ENCODE results near the gene LHFPL2. TPM values are rescaled to one million over a fixed set of nuclear protein-coding genes. Genes with fewer than 3 reads are reported as not detected.

LHFPL2 gene
- total and polyA plus RNA-seq, 9 of the 15 experiments (the other 6 are each of a cell fraction or from before 2014, with no cell fraction given): 1.0 to 6.6 (median 4.6) TPM

DNA sequence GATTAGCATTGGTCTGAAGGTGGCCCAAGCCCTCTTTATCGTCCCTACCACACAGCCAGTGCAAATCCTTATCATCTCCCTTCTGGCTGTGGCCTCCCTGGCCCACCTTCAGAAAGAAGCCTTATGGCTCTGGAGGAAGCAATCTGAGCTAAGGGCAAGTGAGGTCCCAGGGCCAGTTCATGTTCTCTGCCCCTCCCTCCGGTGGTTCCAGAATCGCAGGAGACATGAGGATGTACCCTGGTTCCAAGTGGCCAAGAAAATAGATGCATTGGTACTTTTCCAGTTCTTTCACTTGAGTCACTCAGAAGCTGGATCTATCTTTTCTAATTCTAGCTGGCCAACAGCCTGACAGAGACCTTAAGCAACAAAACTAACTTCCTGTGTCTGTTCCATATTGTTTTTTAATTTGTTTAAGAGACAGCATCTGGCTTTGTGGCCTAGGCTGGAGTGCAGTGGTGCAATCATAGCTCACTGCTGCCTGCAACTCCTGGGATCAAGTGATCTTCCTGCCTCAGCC lies 60.7 kb downstream of the LHFPL2 start (continued):
- TF ChIP-seq, protein P1, sequence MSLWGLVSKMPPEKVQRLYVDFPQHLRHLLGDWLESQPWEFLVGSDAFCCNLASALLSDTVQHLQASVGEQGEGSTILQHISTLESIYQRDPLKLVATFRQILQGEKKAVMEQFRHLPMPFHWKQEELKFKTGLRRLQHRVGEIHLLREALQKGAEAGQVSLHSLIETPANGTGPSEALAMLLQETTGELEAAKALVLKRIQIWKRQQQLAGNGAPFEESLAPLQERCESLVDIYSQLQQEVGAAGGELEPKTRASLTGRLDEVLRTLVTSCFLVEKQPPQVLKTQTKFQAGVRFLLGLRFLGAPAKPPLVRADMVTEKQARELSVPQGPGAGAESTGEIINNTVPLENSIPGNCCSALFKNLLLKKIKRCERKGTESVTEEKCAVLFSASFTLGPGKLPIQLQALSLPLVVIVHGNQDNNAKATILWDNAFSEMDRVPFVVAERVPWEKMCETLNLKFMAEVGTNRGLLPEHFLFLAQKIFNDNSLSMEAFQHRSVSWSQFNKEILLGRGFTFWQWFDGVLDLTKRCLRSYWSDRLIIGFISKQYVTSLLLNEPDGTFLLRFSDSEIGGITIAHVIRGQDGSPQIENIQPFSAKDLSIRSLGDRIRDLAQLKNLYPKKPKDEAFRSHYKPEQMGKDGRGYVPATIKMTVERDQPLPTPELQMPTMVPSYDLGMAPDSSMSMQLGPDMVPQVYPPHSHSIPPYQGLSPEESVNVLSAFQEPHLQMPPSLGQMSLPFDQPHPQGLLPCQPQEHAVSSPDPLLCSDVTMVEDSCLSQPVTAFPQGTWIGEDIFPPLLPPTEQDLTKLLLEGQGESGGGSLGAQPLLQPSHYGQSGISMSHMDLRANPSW (CRISPR knock-in tag; IDR thresholded peaks at IDR 0.05): no peak
- TF ChIP-seq TAF9B (IDR thresholded peaks at IDR 0.05; ENCODE audit: partially characterized antibody) (no peak), NCOA1 (IDR thresholded peaks at IDR 0.05; ENCODE audit: low read depth) (peak; percentile 93), ZFP36 (IDR thresholded peaks at IDR 0.05; ENCODE audit: low read depth, low read length, partially characterized antibody) (peak; percentile 10), ZNF175 (CRISPR knock-in tag; IDR thresholded peaks at IDR 0.05; ENCODE audit: low read depth) (peak; percentile 84; the same call in 1 of the 2 replicates), HDAC3 (IDR thresholded peaks at IDR 0.05; ENCODE audit: borderline replicate concordance, partially characterized antibody) (peak; percentile 94), SAFB (IDR thresholded peaks at IDR 0.05; ENCODE audit: borderline replicate concordance, low read depth, low read length) (no peak), RNF2 (IDR thresholded peaks at IDR 0.05) (peak; percentile 75; the same call in 1 of the 2 replicates), JUN (IDR thresholded peaks at IDR 0.05; ENCODE audit: borderline replicate concordance, low read depth, low read length) (peak; percentile 35; the same call in 1 of the 2 replicates), JUN (CRISPR knock-in tag; IDR thresholded peaks at IDR 0.05; ENCODE audit: borderline replicate concordance) (no peak), TARDBP (IDR thresholded peaks at IDR 0.05) (peak; percentile 94; the same call in 1 of the 2 replicates), TBP (optimal IDR thresholded peaks at IDR 0.05; ENCODE audit: low read depth, low read length) (no peak), STAT5A (IDR thresholded peaks at IDR 0.05; ENCODE audit: borderline replicate concordance, low read length) (peak; percentile 92), ZFP1 (CRISPR knock-in tag; IDR thresholded peaks at IDR 0.05) (no peak), ZFP30 (CRISPR knock-in tag; IDR thresholded peaks at IDR 0.05; ENCODE audit: borderline replicate concordance) (no peak)
- TF ChIP-seq, protein P2, sequence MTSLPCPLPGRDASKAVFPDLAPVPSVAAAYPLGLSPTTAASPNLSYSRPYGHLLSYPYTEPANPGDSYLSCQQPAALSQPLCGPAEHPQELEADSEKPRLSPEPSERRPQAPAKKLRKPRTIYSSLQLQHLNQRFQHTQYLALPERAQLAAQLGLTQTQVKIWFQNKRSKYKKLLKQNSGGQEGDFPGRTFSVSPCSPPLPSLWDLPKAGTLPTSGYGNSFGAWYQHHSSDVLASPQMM (CRISPR knock-in tag; IDR thresholded peaks at IDR 0.05): no peak
- TF ChIP-seq, protein P3, sequence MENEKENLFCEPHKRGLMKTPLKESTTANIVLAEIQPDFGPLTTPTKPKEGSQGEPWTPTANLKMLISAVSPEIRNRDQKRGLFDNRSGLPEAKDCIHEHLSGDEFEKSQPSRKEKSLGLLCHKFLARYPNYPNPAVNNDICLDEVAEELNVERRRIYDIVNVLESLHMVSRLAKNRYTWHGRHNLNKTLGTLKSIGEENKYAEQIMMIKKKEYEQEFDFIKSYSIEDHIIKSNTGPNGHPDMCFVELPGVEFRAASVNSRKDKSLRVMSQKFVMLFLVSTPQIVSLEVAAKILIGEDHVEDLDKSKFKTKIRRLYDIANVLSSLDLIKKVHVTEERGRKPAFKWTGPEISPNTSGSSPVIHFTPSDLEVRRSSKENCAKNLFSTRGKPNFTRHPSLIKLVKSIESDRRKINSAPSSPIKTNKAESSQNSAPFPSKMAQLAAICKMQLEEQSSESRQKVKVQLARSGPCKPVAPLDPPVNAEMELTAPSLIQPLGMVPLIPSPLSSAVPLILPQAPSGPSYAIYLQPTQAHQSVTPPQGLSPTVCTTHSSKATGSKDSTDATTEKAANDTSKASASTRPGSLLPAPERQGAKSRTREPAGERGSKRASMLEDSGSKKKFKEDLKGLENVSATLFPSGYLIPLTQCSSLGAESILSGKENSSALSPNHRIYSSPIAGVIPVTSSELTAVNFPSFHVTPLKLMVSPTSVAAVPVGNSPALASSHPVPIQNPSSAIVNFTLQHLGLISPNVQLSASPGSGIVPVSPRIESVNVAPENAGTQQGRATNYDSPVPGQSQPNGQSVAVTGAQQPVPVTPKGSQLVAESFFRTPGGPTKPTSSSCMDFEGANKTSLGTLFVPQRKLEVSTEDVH (IDR thresholded peaks at IDR 0.05; ENCODE audit: low read depth, partially characterized antibody): no peak
- TF ChIP-seq, protein P4, sequence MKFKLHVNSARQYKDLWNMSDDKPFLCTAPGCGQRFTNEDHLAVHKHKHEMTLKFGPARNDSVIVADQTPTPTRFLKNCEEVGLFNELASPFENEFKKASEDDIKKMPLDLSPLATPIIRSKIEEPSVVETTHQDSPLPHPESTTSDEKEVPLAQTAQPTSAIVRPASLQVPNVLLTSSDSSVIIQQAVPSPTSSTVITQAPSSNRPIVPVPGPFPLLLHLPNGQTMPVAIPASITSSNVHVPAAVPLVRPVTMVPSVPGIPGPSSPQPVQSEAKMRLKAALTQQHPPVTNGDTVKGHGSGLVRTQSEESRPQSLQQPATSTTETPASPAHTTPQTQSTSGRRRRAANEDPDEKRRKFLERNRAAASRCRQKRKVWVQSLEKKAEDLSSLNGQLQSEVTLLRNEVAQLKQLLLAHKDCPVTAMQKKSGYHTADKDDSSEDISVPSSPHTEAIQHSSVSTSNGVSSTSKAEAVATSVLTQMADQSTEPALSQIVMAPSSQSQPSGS (CRISPR knock-in tag; IDR thresholded peaks at IDR 0.05): no peak
- TF ChIP-seq, protein P5, sequence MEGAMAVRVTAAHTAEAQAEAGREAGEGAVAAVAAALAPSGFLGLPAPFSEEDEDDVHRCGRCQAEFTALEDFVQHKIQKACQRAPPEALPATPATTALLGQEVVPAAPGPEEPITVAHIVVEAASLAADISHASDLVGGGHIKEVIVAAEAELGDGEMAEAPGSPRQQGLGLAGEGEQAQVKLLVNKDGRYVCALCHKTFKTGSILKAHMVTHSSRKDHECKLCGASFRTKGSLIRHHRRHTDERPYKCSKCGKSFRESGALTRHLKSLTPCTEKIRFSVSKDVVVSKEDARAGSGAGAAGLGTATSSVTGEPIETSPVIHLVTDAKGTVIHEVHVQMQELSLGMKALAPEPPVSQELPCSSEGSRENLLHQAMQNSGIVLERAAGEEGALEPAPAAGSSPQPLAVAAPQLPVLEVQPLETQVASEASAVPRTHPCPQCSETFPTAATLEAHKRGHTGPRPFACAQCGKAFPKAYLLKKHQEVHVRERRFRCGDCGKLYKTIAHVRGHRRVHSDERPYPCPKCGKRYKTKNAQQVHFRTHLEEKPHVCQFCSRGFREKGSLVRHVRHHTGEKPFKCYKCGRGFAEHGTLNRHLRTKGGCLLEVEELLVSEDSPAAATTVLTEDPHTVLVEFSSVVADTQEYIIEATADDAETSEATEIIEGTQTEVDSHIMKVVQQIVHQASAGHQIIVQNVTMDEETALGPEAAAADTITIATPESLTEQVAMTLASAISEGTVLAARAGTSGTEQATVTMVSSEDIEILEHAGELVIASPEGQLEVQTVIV (CRISPR knock-in tag; IDR thresholded peaks at IDR 0.05; ENCODE audit: borderline replicate concordance): no peak

Data from K562 (cell line).